ENCODE measurements around the gene ST8SIA3. TPM values are rescaled to one million over a fixed set of nuclear protein-coding genes. Genes with fewer than 3 reads are reported as not detected.

ST8SIA3 gene
- polyA plus RNA-seq, 1 donor (not counting 4 experiments of a cell fraction or from before 2014, with no cell fraction given), result not detected

GRCh38 chr18:57331718-57332117 lies 20.6 kb upstream of the ST8SIA3 start:
- peak; percentile 65 for FAIRE-seq
- Histone ChIP-seq H3K4me2 (ENCODE audit: control insufficient read depth, extremely low read depth, insufficient read depth, low read depth, low read length) (peak overlapping the region; percentile 12), H2AFZ (ENCODE audit: control insufficient read depth, low read length) (no peak overlapping the region), H3K27ac (ENCODE audit: control insufficient read depth, insufficient read depth, low read length) (no peak overlapping the region), H3K79me2 (ENCODE audit: control insufficient read depth, insufficient read depth, low read length) (no peaks in the 10 kb centered on the region), H3K4me3 (ENCODE audit: control insufficient read depth in 2 of 3, extremely low read depth in 1 of 3, insufficient read depth in 2 of 3, low read depth in 1 of 3, low read length in 3 of 3) (no peak overlapping the region), H3K9me3 (ENCODE audit: control insufficient read depth, low read depth, low read length) (no peaks in the 10 kb centered on the region), H3K4me1 (ENCODE audit: control insufficient read depth, extremely low read depth, insufficient read depth, low read length) (peaks cover 5% of the 10 kb centered on the region), H3K36me3 (ENCODE audit: control insufficient read depth in 2 of 2, extremely low read depth in 1 of 2, insufficient read depth in 2 of 2, low read length in 2 of 2) (no peaks in the 10 kb centered on the region), H3K27me3 (ENCODE audit: control insufficient read depth, extremely low read depth, insufficient read depth, low read length) (no peaks in the 10 kb centered on the region), H3K9ac (ENCODE audit: control insufficient read depth, extremely low read depth, insufficient read depth, low read length) (no peak overlapping the region), H4K20me1 (ENCODE audit: control insufficient read depth, extremely low read depth, insufficient read depth, low read length) (no peaks in the 10 kb centered on the region), H3K9me1 (ENCODE audit: control insufficient read depth, extremely low read depth, insufficient read depth, low read length) (no peaks in the 10 kb centered on the region)
- dilution Hi-C loops (cut with MboI; ENCODE audit: extremely low pct_ligation_motif_present, low sequenced_read_pairs), result no loop called here
- peak; percentile 46 for DNase-seq (ENCODE audit: low read depth, low spot score)
- TF ChIP-seq CTCF (optimal IDR thresholded peaks at IDR 0.05 in 1 of 3, IDR thresholded peaks at IDR 0.05 in 1 of 3, conservative IDR thresholded peaks at IDR 0.05 in 1 of 3; ENCODE audit: extremely low read depth in 1 of 3, insufficient read depth in 2 of 3, low read length in 3 of 3) (no peak), EZH2 (IDR thresholded peaks at IDR 0.05; ENCODE audit: low read length) (no peak)

- H2AFZ ChIP-seq (ENCODE audit: control insufficient read depth, low read length), result no peak overlapping the region
- no peaks in the 10 kb centered on the region for H3K9me1 ChIP-seq (ENCODE audit: control insufficient read depth, extremely low read depth, insufficient read depth, low read length)
- DNase-seq (ENCODE audit: low read depth, low spot score) (no peak), FAIRE-seq (no peak)
- H3K9ac ChIP-seq (ENCODE audit: control insufficient read depth, extremely low read depth, insufficient read depth, low read length), result no peak overlapping the region
- H4K20me1 ChIP-seq (ENCODE audit: control insufficient read depth, extremely low read depth, insufficient read depth, low read length), result no peaks in the 10 kb centered on the region
- TF ChIP-seq CTCF (optimal IDR thresholded peaks at IDR 0.05 in 1 of 3, IDR thresholded peaks at IDR 0.05 in 1 of 3, conservative IDR thresholded peaks at IDR 0.05 in 1 of 3; ENCODE audit: extremely low read depth in 1 of 3, insufficient read depth in 2 of 3, low read length in 3 of 3) (no peak), EZH2 (IDR thresholded peaks at IDR 0.05; ENCODE audit: low read length) (no peak)
- no peak overlapping the region for H3K4me3 ChIP-seq (ENCODE audit: control insufficient read depth in 2 of 3, extremely low read depth in 1 of 3, insufficient read depth in 2 of 3, low read depth in 1 of 3, low read length in 3 of 3)
- H3K79me2 ChIP-seq (ENCODE audit: control insufficient read depth, insufficient read depth, low read length), result no peaks in the 10 kb centered on the region
- H3K4me2 ChIP-seq (ENCODE audit: control insufficient read depth, extremely low read depth, insufficient read depth, low read depth, low read length), result no peak overlapping the region
- no peaks in the 10 kb centered on the region for H3K36me3 ChIP-seq (ENCODE audit: control insufficient read depth in 2 of 2, extremely low read depth in 1 of 2, insufficient read depth in 2 of 2, low read length in 2 of 2)
- H3K27ac ChIP-seq (ENCODE audit: control insufficient read depth, insufficient read depth, low read length), result no peak overlapping the region
- no peaks in the 10 kb centered on the region for H3K9me3 ChIP-seq (ENCODE audit: control insufficient read depth, low read depth, low read length)
- H3K27me3 ChIP-seq (ENCODE audit: control insufficient read depth, extremely low read depth, insufficient read depth, low read length), result no peaks in the 10 kb centered on the region
- peaks cover 5% of the 10 kb centered on the region for H3K4me1 ChIP-seq (ENCODE audit: control insufficient read depth, extremely low read depth, insufficient read depth, low read length)
- dilution Hi-C loops (cut with MboI; ENCODE audit: extremely low pct_ligation_motif_present, low sequenced_read_pairs), result no loop called here
Observed at GRCh38 chr18:57333940-57334339, 18.4 kb upstream of the ST8SIA3 start.

Measured in keratinocyte (primary cell).